HL-60 (cell line): Measurements from ENCODE around the gene IPO13.

ENCODE experiments used
- DNase-seq, 2 experiments: peaks; one replicate each; pipeline ENCODE4 v3.0.0-alpha.2; 2010 to 2020; ENCODE audit warnings: low read depth in 1 of 2, low spot score in 1 of 2
- H3K27ac ChIP-seq: fragments of 250-450 bp; sonication (Bioruptor Pico); replicated peaks from 2 replicates; pipeline ENCODE4 v1.5.1; 2020; ENCODE audit warnings: mild to moderate bottlenecking, moderate library complexity
- H3K27me3 ChIP-seq: fragments of 250-450 bp; sonication (Bioruptor Pico); 2 replicates; pipeline ENCODE4 v1.5.1; 2021; ENCODE audit warnings: mild to moderate bottlenecking, moderate library complexity; ENCODE audit not compliant: insufficient read depth, poor library complexity, severe bottlenecking
- H3K4me3 ChIP-seq: replicated peaks from 2 replicates; pipeline ENCODE4 v1.5.1; 2011; ENCODE audit warnings: mild to moderate bottlenecking, control low read depth, low read length; ENCODE audit not compliant: insufficient read depth
- GABPA ChIP-seq: IDR thresholded peaks from 2 replicates; pipeline ENCODE4 v1.6.1; 2012; ENCODE audit warnings: low read depth
- POLR2AphosphoS5 ChIP-seq: IDR thresholded peaks from 2 replicates; pipeline ENCODE4 v1.6.1; 2012; ENCODE audit warnings: low read depth
- SPI1 ChIP-seq: IDR thresholded peaks from 2 replicates; pipeline ENCODE4 v1.6.1; 2012; ENCODE audit warnings: low read depth, mild to moderate bottlenecking, borderline replicate concordance
- TF ChIP-seq, protein P1 (sequence below): IDR thresholded peaks from one replicate; pipeline ENCODE4 v1.5.1; 2011; ENCODE audit warnings: low read length, control low read depth, inconsistent platforms; ENCODE audit not compliant: insufficient read depth
- TF ChIP-seq, protein P2 (sequence below): IDR thresholded peaks from 2 replicates; pipeline ENCODE4 v1.6.1; 2012; ENCODE audit warnings: low read depth; ENCODE audit not compliant: insufficient replicate concordance

Gene IPO13

DNA sequence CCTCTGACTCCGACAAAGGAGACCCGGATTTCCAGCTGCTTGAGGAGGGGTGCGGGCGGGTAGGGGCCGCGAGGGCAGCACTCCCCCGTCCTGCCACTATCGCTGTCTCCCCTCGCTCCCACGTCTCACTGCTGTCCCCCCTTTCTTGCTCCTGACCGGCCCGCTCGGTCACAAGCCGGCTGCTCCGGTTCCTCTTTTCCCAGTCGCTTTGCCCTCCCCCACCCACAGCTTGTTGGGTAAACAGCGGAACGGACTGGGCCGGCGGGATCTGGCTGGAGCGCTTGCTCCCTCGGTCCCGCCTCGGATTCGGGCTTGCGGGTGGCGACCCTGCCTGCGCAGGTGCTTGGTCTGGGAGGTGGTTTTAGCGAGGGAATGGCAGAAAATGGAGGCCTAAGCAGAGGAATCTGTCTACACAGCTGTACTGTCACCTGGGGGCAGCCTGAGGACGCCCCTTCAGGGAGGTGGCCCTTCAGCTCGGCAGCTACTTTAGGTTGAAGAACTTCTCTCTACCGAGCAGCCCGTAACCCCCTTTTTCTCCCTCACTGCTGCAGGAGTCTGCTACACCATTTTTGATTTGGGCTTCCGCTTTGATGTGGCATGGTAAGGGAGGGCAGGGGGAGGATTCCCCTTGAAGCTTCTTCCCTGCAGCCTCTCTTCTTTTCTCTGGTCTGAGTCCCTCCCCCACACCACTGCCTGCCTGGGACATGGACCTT is 28.7 kb downstream of the IPO13 start:
- Histone ChIP-seq H3K27ac (peak overlapping the region; percentile 99), H3K4me3 (peak overlapping the region; percentile 75), H3K27me3 (no peaks in the 10 kb centered on the region)
- TF ChIP-seq SPI1 = peak; percentile 96
- TF ChIP-seq POLR2AphosphoS5 = peak; percentile 64
- TF ChIP-seq GABPA = no peak; the same call in 1 of the 2 replicates
- peak in 1 of 2 experiments; percentile 89 for DNase-seq

- H3K27ac ChIP-seq = peak overlapping the region; percentile 99
- DNase-seq = peak in 1 of 2 experiments; percentile 39
- TF ChIP-seq SPI1 (no peak), GABPA (no peak), POLR2AphosphoS5 (no peak)
- TF ChIP-seq, protein P1, sequence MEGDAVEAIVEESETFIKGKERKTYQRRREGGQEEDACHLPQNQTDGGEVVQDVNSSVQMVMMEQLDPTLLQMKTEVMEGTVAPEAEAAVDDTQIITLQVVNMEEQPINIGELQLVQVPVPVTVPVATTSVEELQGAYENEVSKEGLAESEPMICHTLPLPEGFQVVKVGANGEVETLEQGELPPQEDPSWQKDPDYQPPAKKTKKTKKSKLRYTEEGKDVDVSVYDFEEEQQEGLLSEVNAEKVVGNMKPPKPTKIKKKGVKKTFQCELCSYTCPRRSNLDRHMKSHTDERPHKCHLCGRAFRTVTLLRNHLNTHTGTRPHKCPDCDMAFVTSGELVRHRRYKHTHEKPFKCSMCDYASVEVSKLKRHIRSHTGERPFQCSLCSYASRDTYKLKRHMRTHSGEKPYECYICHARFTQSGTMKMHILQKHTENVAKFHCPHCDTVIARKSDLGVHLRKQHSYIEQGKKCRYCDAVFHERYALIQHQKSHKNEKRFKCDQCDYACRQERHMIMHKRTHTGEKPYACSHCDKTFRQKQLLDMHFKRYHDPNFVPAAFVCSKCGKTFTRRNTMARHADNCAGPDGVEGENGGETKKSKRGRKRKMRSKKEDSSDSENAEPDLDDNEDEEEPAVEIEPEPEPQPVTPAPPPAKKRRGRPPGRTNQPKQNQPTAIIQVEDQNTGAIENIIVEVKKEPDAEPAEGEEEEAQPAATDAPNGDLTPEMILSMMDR = no peak
- TF ChIP-seq, protein P2, sequence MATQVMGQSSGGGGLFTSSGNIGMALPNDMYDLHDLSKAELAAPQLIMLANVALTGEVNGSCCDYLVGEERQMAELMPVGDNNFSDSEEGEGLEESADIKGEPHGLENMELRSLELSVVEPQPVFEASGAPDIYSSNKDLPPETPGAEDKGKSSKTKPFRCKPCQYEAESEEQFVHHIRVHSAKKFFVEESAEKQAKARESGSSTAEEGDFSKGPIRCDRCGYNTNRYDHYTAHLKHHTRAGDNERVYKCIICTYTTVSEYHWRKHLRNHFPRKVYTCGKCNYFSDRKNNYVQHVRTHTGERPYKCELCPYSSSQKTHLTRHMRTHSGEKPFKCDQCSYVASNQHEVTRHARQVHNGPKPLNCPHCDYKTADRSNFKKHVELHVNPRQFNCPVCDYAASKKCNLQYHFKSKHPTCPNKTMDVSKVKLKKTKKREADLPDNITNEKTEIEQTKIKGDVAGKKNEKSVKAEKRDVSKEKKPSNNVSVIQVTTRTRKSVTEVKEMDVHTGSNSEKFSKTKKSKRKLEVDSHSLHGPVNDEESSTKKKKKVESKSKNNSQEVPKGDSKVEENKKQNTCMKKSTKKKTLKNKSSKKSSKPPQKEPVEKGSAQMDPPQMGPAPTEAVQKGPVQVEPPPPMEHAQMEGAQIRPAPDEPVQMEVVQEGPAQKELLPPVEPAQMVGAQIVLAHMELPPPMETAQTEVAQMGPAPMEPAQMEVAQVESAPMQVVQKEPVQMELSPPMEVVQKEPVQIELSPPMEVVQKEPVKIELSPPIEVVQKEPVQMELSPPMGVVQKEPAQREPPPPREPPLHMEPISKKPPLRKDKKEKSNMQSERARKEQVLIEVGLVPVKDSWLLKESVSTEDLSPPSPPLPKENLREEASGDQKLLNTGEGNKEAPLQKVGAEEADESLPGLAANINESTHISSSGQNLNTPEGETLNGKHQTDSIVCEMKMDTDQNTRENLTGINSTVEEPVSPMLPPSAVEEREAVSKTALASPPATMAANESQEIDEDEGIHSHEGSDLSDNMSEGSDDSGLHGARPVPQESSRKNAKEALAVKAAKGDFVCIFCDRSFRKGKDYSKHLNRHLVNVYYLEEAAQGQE = no peak
Measured at GRCh38 chr1:43976045-43976444, 29.3 kb downstream of the IPO13 start.

DNA sequence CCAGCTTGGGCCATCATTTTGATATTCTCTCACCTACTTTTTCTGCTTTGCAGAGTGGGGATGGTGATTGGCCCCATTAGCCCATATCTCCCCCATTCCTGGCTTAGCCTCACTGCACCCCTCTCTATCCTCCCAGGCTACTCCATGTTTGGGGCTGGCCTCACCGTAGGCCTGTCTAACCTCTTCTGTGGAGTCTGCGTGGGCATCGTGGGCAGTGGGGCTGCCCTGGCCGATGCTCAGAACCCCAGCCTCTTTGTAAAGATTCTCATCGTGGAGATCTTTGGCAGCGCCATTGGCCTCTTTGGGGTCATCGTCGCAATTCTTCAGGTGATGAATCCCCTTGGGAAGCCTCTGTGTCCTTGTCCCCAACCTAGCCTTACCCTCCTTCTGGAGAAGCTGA is 30.1 kb downstream of the IPO13 start:
- DNase-seq = no peak
- Histone ChIP-seq H3K27me3 (no peaks in the 10 kb centered on the region), H3K4me3 (peak overlapping the region; percentile 75), H3K27ac (no peak overlapping the region)
- no peak for TF ChIP-seq SPI1
- TF ChIP-seq POLR2AphosphoS5 = 0 out of 2 replicates have a peak, but pooled peaks have one; percentile 19

More at GRCh38 chr1:43976045-43976444, 29.3 kb downstream of the IPO13 start:
- Histone ChIP-seq H3K27me3 (no peaks in the 10 kb centered on the region), H3K4me3 (peak overlapping the region; percentile 75)

DNA sequence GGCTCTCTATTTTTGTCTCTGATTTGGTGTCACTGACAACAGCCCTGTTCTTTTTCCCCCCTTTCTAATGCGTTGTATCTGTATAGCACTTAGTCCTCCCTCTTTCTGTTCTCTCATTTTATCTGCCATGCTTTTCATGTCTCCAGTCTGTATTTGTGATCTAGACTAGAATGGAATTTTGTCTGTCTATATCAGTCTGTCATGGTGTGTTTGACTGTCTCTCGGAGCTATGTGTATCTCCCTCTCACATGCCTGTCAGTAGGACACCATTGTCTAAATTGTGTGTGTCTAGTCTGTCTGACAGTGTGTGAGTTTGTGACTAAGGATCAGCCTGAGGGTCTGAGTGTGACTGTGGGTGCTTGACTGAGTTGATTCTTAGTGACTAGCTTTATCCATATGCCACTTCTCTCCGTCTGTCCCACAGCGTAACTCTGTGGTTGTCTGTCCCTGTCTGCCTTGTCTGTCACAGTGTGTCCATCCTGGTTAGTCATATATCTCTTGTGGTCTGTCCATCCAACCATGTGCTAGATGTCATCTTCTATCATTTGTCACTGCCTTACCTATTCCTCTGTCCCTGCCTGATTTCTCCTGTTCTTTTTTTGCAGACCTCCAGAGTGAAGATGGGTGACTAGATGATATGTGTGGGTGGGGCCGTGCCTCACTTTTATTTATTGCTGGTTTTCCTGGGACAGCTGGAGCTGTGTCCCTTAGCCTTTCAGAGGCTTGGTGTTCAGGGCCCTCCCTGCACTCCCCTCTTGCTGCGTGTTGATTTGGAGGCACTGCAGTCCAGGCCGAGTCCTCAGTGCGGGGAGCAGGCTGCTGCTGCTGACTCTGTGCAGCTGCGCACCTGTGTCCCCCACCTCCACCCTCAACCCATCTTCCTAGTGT is 30.9 kb downstream of the IPO13 start:
- H3K27me3 ChIP-seq = no peaks in the 10 kb centered on the region
- TF ChIP-seq, protein P2 = no peak
- TF ChIP-seq POLR2AphosphoS5 (no peak), GABPA (no peak)
- DNase-seq = no peak
- H3K4me3 ChIP-seq = peak overlapping the region; percentile 75
- peak overlapping the region; percentile 54; the same call in 1 of the 2 replicates for H3K27ac ChIP-seq

DNA sequence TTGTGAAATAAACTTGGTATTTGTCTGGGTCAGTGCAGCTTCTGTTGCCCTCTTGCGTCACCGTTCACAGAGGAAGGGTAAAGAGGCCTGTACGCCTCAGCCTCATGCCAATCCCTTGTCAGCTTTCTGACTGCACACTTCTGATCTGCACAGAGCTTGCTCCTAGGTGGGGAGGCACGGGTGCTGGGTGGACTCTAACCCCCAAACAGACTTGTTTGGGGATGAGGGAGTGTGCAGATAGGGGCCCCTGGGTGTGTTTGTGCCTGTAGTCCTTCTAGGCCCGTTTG is 31.5 kb downstream of the IPO13 start:
- TF ChIP-seq POLR2AphosphoS5 (no peak), GABPA (no peak), SPI1 (no peak)
- TF ChIP-seq, protein P2 = no peak
- TF ChIP-seq, protein P1 = no peak
- peak overlapping the region; percentile 54 for H3K27ac ChIP-seq
- peak; percentile 57 to 81 for DNase-seq

More for the DNA sequence above, 31.5 kb downstream of the IPO13 start:
- no peaks in the 10 kb centered on the region for H3K27me3 ChIP-seq
- H3K4me3 ChIP-seq = peak overlapping the region; percentile 52
